Type B pancreatic cell (in vitro differentiated cells): Measurements from ENCODE around the gene LBR. TPM values are rescaled to one million over a fixed set of nuclear protein-coding genes. Genes with fewer than 3 reads are reported as not detected.
A peak's percentile ranks its signal among the peaks of the same experiment; 100 is the strongest.

Experiments
- DNase-seq: peaks from one replicate; pipeline ENCODE4 v3.0.0; 2021; ENCODE audit warnings: mixed read lengths; ENCODE audit not compliant: unreplicated experiment; ENCODE audit errors: extremely low spot score
- H3K27ac Mint-ChIP-seq: 2 replicates; pipeline ENCODE4 v1.8.0; 2021; ENCODE audit warnings: mild to moderate bottlenecking, mixed read lengths
- H3K27me3 Mint-ChIP-seq: 2 replicates; pipeline ENCODE4 v1.8.0; 2021; ENCODE audit warnings: mixed read lengths
- H3K36me3 Mint-ChIP-seq: 2 replicates; pipeline ENCODE4 v1.8.0; 2021; ENCODE audit warnings: mixed read lengths
- H3K4me1 Mint-ChIP-seq: one replicate; pipeline ENCODE4 v1.8.0; 2021; ENCODE audit warnings: mixed read lengths; ENCODE audit not compliant: unreplicated experiment
- H3K4me3 Mint-ChIP-seq: 2 replicates; pipeline ENCODE4 v1.8.0; 2021; ENCODE audit warnings: mild to moderate bottlenecking, mixed read lengths
- H3K9me3 Mint-ChIP-seq: 2 replicates; pipeline ENCODE4 v1.8.0; 2021; ENCODE audit warnings: mixed read lengths
- total RNA-seq: library from RNA; stranded (reverse); gene quantifications from 2 replicates; pipeline ENCODE4 v1.2.1, GENCODE V29; 2021; ENCODE audit warnings: low replicate concordance
- TF ChIP-seq, protein P1 (sequence below): fragments of 200-600 bp; sonication (generic); conservative IDR thresholded peaks from 2 replicates; pipeline ENCODE4 v1.5.0; 2021; ENCODE audit warnings: antibody characterized with exemption, mild to moderate bottlenecking

Gene LBR
- total RNA-seq, 1 donor from 2014 or later, result 94.6 TPM

DNA sequence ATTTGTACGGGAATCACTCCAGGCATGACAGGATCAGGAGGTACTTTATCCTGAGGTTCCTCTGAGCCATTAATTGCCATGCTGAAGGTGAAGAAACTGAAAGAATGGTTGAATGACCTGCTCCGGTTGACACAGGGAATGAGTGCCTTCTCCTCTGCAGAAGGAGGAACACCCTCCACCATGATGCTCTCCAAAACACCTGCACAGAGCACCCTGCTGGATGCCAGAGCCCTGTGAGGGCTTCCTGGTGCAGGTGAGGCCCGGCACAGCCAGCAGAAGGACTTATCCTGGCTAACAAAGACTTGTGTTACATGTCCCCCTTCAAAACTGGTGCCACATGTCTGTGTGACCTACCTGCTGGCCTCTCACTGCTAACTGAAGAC lies 14.3 kb upstream of the LBR start:
- TF ChIP-seq, protein P1, sequence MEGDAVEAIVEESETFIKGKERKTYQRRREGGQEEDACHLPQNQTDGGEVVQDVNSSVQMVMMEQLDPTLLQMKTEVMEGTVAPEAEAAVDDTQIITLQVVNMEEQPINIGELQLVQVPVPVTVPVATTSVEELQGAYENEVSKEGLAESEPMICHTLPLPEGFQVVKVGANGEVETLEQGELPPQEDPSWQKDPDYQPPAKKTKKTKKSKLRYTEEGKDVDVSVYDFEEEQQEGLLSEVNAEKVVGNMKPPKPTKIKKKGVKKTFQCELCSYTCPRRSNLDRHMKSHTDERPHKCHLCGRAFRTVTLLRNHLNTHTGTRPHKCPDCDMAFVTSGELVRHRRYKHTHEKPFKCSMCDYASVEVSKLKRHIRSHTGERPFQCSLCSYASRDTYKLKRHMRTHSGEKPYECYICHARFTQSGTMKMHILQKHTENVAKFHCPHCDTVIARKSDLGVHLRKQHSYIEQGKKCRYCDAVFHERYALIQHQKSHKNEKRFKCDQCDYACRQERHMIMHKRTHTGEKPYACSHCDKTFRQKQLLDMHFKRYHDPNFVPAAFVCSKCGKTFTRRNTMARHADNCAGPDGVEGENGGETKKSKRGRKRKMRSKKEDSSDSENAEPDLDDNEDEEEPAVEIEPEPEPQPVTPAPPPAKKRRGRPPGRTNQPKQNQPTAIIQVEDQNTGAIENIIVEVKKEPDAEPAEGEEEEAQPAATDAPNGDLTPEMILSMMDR, result no peak
- Mint-ChIP-seq H3K27ac (no peak overlapping the region), H3K9me3 (no peaks in the 10 kb centered on the region), H3K4me1 (peaks cover 32% of the 10 kb centered on the region), H3K27me3 (peaks cover 3% of the 10 kb centered on the region), H3K4me3 (no peak overlapping the region), H3K36me3 (no peaks in the 10 kb centered on the region)
- DNase-seq, result no peak

DNA sequence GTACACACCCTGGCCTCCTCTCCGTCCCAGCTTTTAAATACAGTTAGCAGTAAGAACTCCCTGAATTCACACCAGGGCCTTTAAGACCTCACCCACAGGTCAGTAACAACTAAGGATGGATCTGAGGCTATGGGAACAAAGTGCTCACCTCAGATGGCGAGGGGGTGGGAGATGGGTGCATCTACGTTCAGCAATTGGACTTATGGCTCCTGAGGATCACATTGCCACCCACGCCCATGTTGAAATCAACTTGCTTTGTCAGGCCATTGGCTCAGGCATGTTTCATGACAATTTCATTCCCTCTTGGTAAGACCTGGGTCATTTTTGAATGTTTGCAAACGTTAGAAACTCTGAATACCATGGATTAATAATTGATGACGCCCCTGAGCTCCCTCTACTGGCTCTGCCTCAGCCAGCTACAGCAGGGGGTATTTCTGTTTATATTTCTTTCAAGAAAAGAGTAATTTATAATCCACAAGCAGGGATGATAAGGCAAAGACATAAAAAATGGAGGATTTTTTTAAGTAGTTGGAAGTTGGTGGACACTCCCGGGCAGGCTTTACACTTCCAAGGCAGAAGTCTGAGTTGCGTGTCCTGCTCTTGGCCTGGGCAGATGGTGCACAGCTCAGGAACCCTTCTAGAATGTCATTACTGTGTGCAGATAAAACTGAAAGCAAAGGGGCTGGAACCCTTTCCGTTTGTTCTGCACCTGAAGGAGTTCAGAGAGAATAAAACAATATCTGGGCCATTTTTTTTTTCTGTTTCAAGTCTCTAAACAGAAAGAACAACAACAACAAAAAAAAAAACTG lies 13.7 kb upstream of the LBR start:
- Mint-ChIP-seq H3K4me1 (peaks cover 26% of the 10 kb centered on the region), H3K27ac (peak overlapping the region; percentile 42), H3K9me3 (no peaks in the 10 kb centered on the region), H3K36me3 (no peaks in the 10 kb centered on the region), H3K4me3 (no peak overlapping the region), H3K27me3 (peaks cover 3% of the 10 kb centered on the region)
- TF ChIP-seq, protein P1, result no peak
- DNase-seq, result no peak

DNA sequence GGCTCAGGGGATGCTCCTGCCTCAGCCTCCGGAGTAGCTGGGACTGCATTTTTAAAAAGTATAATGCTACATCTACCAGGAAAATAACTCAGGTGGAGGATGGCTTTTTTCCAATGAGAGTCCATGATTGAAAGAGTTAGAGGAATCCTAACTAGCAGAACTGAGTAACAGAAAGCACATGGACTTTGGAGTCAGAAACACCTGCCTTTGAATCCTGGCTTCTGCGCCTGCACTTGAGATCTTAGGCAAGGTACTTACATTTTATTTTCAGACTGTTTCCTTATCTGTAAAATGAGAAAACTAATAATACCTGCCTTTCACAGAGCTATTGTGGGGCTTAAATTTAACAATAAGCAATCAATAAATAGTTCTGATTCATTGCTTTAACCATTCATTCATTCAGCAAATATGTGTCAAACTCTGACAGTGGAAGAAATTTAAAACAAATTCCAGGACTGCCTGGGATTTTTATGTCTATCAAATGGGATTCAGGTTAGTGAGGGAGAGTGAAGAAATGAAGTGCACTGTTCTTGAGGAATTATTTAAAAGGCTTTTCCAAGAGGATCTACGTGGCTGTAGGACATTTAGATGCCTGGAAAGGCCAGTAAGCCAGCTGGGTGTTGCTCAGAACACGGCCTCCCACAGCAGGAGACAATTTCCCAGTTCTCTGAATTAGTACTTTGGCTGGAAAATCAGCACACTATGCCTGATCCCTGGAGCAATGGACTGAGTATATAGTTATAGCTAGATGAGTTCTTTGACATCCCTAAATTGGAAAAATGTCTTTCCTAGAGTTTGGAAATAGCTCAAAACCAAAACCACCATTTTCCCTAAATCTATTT lies 12.8 kb upstream of the LBR start:
- DNase-seq, result no peak
- TF ChIP-seq, protein P1, result no peak
- H3K4me3 Mint-ChIP-seq, result no peak overlapping the region
- H3K9me3 Mint-ChIP-seq, result no peaks in the 10 kb centered on the region
- H3K27me3 Mint-ChIP-seq, result no peaks in the 10 kb centered on the region
- H3K36me3 Mint-ChIP-seq, result no peaks in the 10 kb centered on the region
- no peak overlapping the region for H3K27ac Mint-ChIP-seq
- H3K4me1 Mint-ChIP-seq, result peaks cover 17% of the 10 kb centered on the region

DNA sequence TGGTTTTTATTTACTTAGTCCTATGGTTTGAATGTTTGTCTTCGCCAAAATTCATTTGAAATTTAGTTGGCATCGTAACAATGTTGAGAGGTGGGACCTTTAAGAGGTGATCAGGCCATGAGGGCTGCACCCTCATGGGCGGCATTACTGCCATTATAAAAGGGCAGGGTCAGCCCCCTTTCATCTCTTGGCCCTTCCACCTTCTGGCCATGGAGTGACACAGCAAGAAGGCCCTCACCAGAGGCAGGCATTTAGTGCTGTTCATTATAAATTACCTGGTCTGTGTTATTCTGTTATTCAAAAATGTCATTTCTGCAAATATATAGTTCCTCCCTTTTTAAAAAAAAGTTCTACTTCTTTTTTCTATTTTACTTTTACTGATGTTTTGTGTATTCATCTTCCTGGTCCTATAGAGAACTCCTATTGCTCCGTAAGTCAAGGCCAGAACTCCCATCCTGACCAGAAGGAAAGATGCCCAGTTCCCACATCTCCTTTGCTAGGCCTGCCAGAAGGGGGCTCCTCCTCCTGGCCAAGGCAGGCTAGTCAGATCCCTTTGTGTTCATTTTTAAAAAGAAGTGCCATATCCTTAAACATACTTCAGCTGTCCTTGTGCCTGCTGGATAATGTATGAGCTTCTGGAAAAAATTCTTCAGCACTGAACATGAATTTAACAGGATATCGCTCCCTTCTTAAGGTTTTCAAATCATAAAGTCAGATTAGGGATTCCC lies 10.0 kb upstream of the LBR start:
- Mint-ChIP-seq H3K9me3 (no peaks in the 10 kb centered on the region), H3K4me1 (peaks cover 11% of the 10 kb centered on the region), H3K27me3 (no peaks in the 10 kb centered on the region), H3K4me3 (no peak overlapping the region), H3K36me3 (no peaks in the 10 kb centered on the region), H3K27ac (no peak overlapping the region)
- no peak for DNase-seq
- TF ChIP-seq, protein P1, result peak; percentile 60

DNA sequence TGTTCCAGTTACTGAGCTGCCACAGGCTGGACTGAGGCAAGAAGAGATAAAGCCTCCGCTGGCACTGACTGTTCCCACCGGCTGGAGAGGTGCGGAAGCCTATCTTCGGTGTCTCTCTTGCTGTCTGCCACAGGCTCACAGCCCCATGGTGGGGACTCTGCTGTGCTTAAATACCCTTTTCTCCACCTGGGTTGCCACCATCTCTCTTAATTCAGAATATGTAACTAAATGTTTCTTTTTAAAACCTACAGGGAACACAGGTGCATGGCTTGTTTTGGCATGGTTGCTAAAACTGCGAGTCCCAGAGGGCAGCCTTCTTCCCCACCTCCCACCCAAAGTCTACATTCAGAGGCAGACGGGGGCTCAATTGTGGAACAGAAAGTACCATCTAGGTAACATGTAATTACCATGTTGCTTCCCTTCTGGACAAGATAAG lies 8.1 kb upstream of the LBR start:
- Mint-ChIP-seq H3K4me3 (no peak overlapping the region), H3K27ac (no peak overlapping the region), H3K9me3 (no peaks in the 10 kb centered on the region), H3K4me1 (peaks cover 4% of the 10 kb centered on the region), H3K36me3 (no peaks in the 10 kb centered on the region), H3K27me3 (no peaks in the 10 kb centered on the region)
- TF ChIP-seq, protein P1, result no peak
- no peak for DNase-seq
